Memory B cell (primary cell): ENCODE data around the gene PTEN.
A peak's percentile ranks its signal among the peaks of the same experiment; 100 is the strongest.
"Not testable (repeated sequence)": the region's sequence is repeated elsewhere in the genome, so short reads cannot be mapped to it uniquely, and the experiment has no call there.

Experiments used
- ATAC-seq: fragments of 150-1000 bp; cut with Tn5 transposase; 2 replicates; pipeline ENCODE4 v1.10.0; 2021; ENCODE audit warnings: low read depth, mild to moderate bottlenecking, moderate library complexity
- DNase-seq, 2 donors: peaks; one replicate each; pipeline ENCODE4 v3.0.0; 2022; ENCODE audit warnings: low spot score in 2 of 2
- H3K27ac Mint-ChIP-seq: one replicate; pipeline ENCODE4 v1.8.0; 2022; ENCODE audit warnings: mild to moderate bottlenecking, moderate library complexity, mixed read lengths
- H3K27me3 Mint-ChIP-seq: one replicate; pipeline ENCODE4 v1.8.0; 2022; ENCODE audit warnings: mixed read lengths
- H3K36me3 Mint-ChIP-seq: one replicate; pipeline ENCODE4 v1.8.0; 2022; ENCODE audit warnings: mild to moderate bottlenecking, mixed read lengths
- H3K4me1 Mint-ChIP-seq: one replicate; pipeline ENCODE4 v1.8.0; 2022; ENCODE audit warnings: mixed read lengths
- H3K4me3 Mint-ChIP-seq: one replicate; pipeline ENCODE4 v1.8.0; 2022; ENCODE audit warnings: mild to moderate bottlenecking, moderate library complexity, mixed read lengths
- H3K9me3 Mint-ChIP-seq: one replicate; pipeline ENCODE4 v1.8.0; 2022; ENCODE audit warnings: mixed read lengths

PTEN gene

DNA sequence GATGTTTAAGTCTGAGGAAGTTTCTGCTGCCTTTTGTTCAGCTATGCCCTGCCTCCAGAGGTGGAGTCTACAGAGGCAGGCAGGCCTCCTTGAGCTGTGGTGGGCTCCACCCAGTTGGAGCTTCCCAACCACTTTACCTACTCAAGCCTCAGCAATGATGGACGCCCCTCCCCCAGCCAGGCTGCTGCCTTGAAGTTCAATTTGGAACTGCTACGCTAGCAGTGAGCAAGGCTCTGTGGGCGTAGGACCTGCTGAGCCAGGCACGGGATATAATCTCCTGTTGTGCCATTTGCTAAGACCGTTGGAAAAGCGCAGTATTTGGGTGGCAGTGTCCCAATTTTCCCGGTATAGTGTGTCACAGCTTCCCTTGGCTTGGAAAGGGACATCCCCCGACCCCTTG lies 40.0 kb downstream of the PTEN start:
- DNase-seq, H3K4me3 Mint-ChIP-seq, H3K27ac Mint-ChIP-seq, H3K27me3 Mint-ChIP-seq, ATAC-seq: not testable (repeated sequence)
- Mint-ChIP-seq H3K36me3 (peaks cover 64% of the 10 kb centered on the region), H3K4me1 (peaks cover 56% of the 10 kb centered on the region), H3K9me3 (peaks cover 10% of the 10 kb centered on the region)

DNA sequence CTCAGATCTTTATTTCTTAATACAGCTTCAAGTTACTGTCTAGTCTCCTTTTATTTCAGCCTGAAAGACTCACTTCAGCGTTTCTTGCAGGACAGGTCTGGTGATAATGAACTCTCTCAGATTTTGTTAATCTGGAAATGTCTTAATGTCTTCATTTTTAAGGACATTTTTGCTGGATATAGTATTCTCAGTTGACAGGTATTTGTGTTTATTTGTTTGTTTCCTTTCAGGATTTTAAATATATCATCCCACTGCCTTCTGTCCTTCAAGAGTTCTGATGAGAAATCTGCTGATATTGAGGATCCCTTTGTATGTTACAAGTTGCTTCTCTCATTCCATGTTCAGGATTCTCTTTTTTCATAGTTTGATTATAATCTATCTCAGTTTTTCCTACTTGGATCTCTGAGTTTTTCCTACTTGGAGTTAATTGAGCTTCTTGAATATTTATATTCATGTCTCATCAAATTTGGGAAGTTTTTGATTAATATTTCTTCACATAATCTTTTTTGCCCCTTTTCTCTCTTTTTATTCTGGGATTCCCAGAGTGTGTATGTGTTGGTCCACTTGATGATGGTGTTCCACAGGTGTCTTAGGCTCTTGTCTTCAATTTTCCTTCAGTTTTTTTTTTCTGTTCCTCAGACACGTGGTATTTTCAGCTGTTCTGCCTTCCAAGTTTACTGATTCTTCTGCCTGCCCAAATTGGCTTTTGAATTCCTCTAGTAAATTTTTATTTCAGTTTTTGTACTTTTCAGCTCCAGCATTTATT lies 49.9 kb downstream of the PTEN start:
- H3K36me3 Mint-ChIP-seq, result peaks cover 50% of the 10 kb centered on the region
- peaks cover 16% of the 10 kb centered on the region for H3K9me3 Mint-ChIP-seq
- no peak for DNase-seq
- H3K27ac Mint-ChIP-seq, result no peak overlapping the region
- peaks cover 28% of the 10 kb centered on the region for H3K4me1 Mint-ChIP-seq
- H3K27me3 Mint-ChIP-seq, result no peaks in the 10 kb centered on the region
- no peak overlapping the region for H3K4me3 Mint-ChIP-seq
- no peak for ATAC-seq

DNA sequence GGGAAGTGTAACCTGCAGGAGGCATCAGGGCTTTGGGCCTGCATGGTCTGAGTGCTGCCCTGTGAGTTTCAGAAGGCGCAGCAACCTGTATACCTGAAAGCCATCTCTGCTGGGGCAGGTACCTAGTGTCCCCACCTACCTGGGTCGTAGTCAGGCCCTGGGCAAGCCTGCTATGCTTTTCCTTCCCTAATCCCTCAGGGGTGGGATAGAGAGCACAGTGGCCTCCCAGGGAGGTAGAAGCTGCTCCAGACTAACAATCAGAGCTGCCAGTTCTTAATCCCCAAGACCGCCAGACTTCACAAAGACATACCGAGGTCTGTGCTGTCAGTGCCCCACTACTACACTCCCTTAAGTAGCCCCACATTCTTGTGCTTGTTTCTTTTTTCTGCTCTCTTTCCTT lies 52.0 kb downstream of the PTEN start:
- H3K4me1 Mint-ChIP-seq, result peaks cover 34% of the 10 kb centered on the region
- DNase-seq, result no peak
- H3K9me3 Mint-ChIP-seq, result peaks cover 16% of the 10 kb centered on the region
- H3K27ac Mint-ChIP-seq, result no peak overlapping the region
- ATAC-seq, result no peak
- no peak overlapping the region for H3K4me3 Mint-ChIP-seq
- no peaks in the 10 kb centered on the region for H3K27me3 Mint-ChIP-seq
- peaks cover 45% of the 10 kb centered on the region for H3K36me3 Mint-ChIP-seq

DNA sequence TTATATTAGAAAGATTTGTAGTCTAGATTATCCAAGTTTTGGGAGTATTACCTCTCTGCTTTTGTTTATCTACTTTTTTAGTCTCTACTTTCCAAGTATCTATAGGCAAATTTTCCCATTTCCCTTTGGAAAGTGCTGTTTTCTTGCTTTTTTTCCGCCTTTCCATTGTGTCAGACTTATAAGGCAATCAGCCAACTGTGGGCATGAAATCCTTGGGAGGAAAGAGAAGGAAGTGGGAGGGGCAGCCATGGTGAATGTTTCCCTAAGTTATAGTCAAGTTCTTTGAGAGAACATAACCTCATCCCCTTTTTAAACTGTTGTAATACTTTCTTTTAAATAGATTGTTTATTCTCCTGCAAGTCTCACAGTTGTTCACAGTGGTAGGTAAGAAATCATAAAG lies 52.6 kb downstream of the PTEN start:
- Mint-ChIP-seq H3K27ac (no peak overlapping the region), H3K4me3 (no peak overlapping the region), H3K36me3 (peaks cover 42% of the 10 kb centered on the region), H3K4me1 (peaks cover 34% of the 10 kb centered on the region), H3K27me3 (no peaks in the 10 kb centered on the region), H3K9me3 (peaks cover 16% of the 10 kb centered on the region)
- DNase-seq (no peak), ATAC-seq (no peak)

DNA sequence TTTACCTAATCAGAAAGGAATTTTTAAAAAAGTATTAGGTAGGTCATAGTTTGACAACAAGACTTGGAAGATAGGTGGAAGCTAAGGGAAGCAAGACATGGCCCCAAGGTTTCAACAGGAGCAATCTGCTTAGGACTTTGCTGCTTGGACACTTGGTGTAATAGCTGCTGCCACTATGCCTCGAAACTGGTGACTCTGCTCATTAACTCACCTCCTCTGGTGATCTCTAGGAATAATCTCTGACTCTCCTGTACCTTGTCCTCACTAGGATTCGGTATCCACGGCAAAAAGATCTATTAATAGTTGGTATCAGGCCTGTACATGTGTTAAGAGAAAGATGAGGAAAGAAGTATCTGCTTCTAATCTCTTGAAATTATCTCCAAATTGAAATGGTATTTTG lies 53.1 kb downstream of the PTEN start:
- DNase-seq (no peak), ATAC-seq (no peak)
- Mint-ChIP-seq H3K4me3 (no peak overlapping the region), H3K36me3 (peaks cover 42% of the 10 kb centered on the region), H3K27me3 (no peaks in the 10 kb centered on the region), H3K4me1 (peaks cover 34% of the 10 kb centered on the region), H3K9me3 (peaks cover 14% of the 10 kb centered on the region), H3K27ac (peak overlapping the region; percentile 80)

DNA sequence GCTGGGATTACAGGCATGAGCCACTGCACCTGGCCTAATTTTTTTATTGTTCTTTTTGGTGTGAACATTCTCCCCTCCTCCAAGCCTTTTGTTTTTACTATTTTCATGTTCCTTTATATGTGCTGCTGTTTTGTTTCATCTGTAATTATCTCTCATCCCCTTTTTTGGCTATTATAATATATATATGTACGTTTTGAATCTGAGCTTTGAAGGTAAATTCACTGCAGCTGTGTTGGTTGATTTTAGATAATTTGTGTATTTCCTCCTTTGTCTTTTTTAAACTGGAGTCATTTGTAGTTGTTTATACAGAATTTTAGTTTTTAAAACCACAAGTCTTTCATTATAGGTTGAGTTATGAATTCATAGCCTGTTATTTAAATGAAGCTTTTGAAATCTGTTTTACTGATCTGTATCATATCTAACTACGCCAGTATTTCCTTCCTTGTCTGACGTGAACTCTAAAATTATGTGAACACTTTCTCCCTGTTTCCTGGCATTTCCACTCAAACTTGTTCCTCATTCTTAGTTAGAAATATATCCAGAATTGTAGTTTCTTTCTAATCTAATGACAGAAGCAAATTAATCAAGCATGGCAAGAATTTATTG lies 54.9 kb downstream of the PTEN start:
- H3K36me3 Mint-ChIP-seq, result peaks cover 38% of the 10 kb centered on the region
- ATAC-seq, result no peak
- peak overlapping the region; percentile 43 for H3K4me3 Mint-ChIP-seq

DNA sequence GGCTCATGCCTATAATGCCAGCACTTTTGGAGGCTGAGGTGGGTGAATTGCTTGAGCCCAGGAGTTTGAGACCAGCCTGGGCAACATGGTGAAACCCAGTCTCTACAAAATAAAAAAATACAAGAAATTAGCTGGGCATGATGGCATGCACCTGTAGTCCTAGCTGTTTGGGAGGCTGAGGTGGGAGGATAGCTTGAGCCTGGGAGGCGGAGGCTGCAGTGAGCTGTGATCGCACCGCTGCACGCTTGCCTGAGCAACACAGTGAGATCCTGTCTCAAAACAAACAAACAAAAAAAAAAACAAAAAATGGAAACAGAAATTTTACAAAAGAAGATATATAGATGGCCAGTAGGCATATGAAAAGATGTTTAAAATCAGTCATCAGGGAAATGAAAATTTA lies 57.1 kb downstream of the PTEN start:
- H3K27me3 Mint-ChIP-seq, result no peaks in the 10 kb centered on the region
- no peak for ATAC-seq
- no peak overlapping the region for H3K27ac Mint-ChIP-seq
- DNase-seq, result no peak
- H3K4me1 Mint-ChIP-seq, result peaks cover 63% of the 10 kb centered on the region
- H3K4me3 Mint-ChIP-seq, result no peak overlapping the region
- H3K9me3 Mint-ChIP-seq, result no peaks in the 10 kb centered on the region
- H3K36me3 Mint-ChIP-seq, result peaks cover 34% of the 10 kb centered on the region

More for the DNA sequence above, 54.9 kb downstream of the PTEN start:
- Mint-ChIP-seq H3K4me1 (peaks cover 51% of the 10 kb centered on the region), H3K27ac (peak overlapping the region; percentile 80), H3K27me3 (no peaks in the 10 kb centered on the region), H3K9me3 (peaks cover 6% of the 10 kb centered on the region)
- DNase-seq, result no peak

DNA sequence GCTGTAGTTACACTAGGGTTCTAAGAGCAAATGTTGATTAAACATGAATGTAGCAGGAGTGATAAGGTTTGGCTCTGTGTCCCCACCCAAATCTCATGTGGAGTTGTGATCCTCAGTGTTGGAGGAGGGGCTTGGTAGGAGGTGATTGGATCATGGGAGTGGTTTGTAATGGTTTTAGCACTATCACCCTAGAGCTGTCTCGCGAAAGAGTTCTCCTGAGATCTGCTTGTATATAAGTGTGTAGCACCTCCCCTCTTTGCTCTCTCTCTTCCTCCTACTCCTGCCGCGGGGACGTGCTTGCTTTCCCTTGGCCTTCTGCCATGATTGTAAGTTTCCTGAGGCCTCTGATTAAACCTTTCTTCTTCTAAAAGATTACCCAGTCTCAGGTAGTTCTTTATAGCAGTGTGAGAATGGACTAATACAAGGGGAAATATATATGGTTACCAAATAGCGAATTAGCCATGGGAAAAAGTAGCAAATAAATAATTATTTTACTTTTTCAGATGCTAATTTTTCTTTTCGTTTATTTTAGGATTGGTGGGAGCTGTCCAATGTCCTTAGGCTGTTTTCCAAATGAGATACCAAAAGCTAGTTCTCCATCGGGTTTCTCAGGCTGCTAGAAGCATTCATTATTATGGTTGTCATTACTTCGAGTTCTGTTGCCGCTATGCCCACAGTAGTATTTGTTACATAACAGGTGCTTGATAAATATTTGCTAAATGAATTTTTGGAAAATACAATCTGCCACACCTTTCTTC lies 58.7 kb downstream of the PTEN start:
- Mint-ChIP-seq H3K9me3 (no peaks in the 10 kb centered on the region), H3K4me1 (peaks cover 57% of the 10 kb centered on the region), H3K27me3 (no peaks in the 10 kb centered on the region), H3K4me3 (no peak overlapping the region), H3K27ac (peak overlapping the region; percentile 58), H3K36me3 (peaks cover 41% of the 10 kb centered on the region)
- no peak for ATAC-seq
- no peak for DNase-seq

DNA sequence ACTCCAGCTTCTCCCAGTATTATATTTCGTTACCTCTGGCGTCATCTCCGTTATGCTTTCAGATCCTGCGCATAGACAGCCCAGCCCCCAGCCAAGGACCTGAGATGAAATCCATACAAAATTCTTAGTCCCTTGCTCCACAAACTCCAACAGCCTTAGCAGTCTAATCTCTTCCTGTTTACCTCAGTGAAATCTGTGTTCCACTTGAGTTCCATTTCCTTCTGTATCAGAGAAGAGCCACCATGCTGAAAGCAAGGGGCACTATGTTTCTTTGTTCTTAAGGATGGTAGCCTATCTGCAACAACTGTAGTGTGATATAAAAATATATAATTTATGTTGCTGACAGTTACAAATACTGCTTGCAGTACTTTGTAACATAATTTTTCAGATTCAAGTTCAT lies 59.8 kb downstream of the PTEN start:
- ATAC-seq, result peak; percentile 37
- Mint-ChIP-seq H3K27me3 (no peaks in the 10 kb centered on the region), H3K4me1 (peaks cover 51% of the 10 kb centered on the region), H3K36me3 (peaks cover 45% of the 10 kb centered on the region), H3K9me3 (no peaks in the 10 kb centered on the region), H3K4me3 (peak overlapping the region; percentile 11), H3K27ac (peak overlapping the region; percentile 49)
- DNase-seq, result no peak

DNA sequence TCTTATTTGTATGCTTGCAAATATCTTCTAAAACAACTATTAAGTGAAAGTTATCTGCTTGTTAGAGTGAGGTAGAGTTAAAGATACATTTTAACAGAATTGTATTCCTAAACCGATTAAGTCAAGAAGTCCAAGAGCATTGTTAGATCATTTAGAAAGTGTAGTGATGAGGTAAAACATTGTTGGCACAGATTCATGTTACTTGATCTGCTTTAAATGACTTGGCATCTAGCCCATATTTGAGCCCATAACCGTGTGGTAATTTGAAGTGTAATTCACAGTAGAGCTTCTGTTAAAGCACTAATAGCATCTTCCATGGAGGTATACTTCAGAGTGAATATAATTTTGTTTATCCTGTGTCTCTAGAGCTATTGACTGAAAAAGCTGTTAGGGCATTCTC lies 62.1 kb downstream of the PTEN start:
- Mint-ChIP-seq H3K27ac (peak overlapping the region; percentile 24), H3K36me3 (peaks cover 43% of the 10 kb centered on the region), H3K4me1 (peaks cover 49% of the 10 kb centered on the region), H3K27me3 (no peaks in the 10 kb centered on the region), H3K9me3 (no peaks in the 10 kb centered on the region), H3K4me3 (no peak overlapping the region)
- DNase-seq (no peak), ATAC-seq (no peak)

DNA sequence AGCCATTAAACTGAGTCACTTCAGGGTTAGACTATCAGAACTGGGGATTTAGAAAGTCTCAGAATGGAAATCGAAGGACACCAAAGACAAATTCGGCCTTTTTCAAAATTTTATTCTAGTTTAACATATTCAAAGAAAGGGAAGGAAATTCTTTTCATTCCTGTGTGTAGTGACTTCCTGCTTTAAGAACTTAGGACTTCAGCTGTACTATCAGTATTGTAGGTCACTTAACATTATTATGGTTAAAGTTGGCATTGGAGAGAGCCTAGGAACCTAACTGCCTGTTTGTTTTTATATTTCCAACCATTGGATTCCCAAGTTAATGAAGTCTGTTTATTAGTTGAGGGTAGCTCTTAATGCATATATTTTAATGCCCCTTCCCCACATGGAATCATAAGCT lies 63.7 kb downstream of the PTEN start:
- no peak overlapping the region for H3K27ac Mint-ChIP-seq
- H3K36me3 Mint-ChIP-seq, result peaks cover 39% of the 10 kb centered on the region
- ATAC-seq, result no peak
- H3K4me3 Mint-ChIP-seq, result no peak overlapping the region
- DNase-seq, result no peak
- H3K4me1 Mint-ChIP-seq, result peaks cover 48% of the 10 kb centered on the region
- H3K9me3 Mint-ChIP-seq, result no peaks in the 10 kb centered on the region
- no peaks in the 10 kb centered on the region for H3K27me3 Mint-ChIP-seq

DNA sequence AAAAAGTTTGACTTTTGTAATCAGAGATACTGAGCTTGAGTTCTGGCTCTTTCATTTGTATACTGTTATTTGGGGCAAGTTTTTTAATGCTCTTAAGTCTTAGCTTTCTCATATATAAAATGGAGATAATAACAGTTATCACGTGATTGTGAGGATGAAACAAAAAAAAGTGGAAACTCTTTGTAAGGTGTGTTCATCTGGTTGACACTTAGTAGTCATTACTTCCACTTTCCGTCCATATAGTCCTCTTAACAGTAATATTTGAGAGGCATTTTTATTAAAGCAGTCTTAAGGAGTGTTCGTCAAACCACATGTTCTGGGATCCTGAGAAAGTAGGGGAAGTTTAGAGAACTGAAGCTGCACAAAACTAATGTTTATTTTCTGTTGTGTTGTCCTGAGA lies 65.6 kb downstream of the PTEN start:
- Mint-ChIP-seq H3K27me3 (no peaks in the 10 kb centered on the region), H3K9me3 (no peaks in the 10 kb centered on the region), H3K27ac (peak overlapping the region; percentile 31), H3K36me3 (peaks cover 30% of the 10 kb centered on the region), H3K4me3 (no peak overlapping the region), H3K4me1 (peaks cover 31% of the 10 kb centered on the region)
- peak; percentile 80 for ATAC-seq
- DNase-seq, result no peak

DNA sequence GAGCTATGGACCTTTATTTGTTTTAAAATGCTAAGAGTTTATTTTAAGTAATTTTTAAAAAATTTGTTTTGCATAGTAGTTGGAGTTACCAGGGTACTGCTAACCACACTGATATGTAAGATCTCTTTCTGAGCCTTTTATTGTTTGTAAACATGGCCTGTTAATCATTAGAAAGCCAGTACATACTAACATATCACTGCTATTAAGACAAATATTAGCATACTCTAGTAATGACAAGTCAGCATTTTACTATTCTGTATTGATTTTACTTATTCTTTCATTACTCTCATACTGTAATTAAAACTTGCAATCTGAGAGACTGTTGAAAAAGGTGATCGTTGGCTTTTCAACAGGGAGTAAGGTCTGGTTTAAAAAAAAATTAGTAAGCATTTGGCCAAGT lies 66.7 kb downstream of the PTEN start:
- Mint-ChIP-seq H3K27ac (no peak overlapping the region), H3K4me1 (peaks cover 24% of the 10 kb centered on the region), H3K27me3 (no peaks in the 10 kb centered on the region), H3K4me3 (no peak overlapping the region), H3K9me3 (no peaks in the 10 kb centered on the region), H3K36me3 (peaks cover 28% of the 10 kb centered on the region)
- DNase-seq (no peak), ATAC-seq (no peak)
